Epithelial cell of proximal tubule (primary cell): ENCODE data around the gene ASXL2. TPM values are rescaled to one million over a fixed set of nuclear protein-coding genes. Genes with fewer than 3 reads are reported as not detected.

Experiments
- DNase-seq: peaks from one replicate; pipeline ENCODE4 v3.0.0-alpha.2; 2011; ENCODE audit warnings: low read depth
- H3K4me3 ChIP-seq: 2 replicates; pipeline ENCODE4 v1.5.1; 2011; ENCODE audit warnings: low read depth, mild to moderate bottlenecking, low read length
- CTCF ChIP-seq: conservative IDR thresholded peaks from 2 replicates; pipeline ENCODE4 v1.5.1; 2012; ENCODE audit warnings: low read depth, mild to moderate bottlenecking, low read length
- total RNA-seq: library from RNA; depleted of rRNA; stranded (reverse); fragments of >200 nt; gene quantifications from 2 replicates; pipeline ENCODE4 v1.2.3, GENCODE V29; 2015

Gene ASXL2
- total RNA-seq, 1 donor from 2014 or later, result 10.1 TPM

- no peak for DNase-seq
- no peak for TF ChIP-seq CTCF
- no peak overlapping the region for H3K4me3 ChIP-seq
Observed at GRCh38 chr2:25699216-25699615, 179.1 kb downstream of the ASXL2 start.

DNA sequence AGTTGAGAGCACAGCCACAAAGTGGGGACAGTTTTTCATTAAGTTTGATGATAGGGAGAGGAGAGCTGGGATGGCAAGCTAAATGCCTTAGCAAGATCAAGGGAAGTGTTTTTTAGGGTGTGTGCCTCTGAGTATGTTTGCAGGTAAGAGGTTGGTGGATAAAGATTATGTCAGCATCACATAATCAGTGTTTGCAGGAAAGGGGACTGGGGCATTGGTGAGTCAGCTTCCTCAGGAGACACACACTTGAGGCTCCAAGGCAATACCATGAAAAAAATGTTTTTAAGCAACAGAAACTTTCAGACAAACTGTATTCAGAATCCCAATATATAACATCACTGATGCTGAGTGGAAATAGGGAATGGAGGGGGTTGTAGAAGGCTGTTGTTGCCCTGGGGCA lies 179.5 kb downstream of the ASXL2 start:
- no peak overlapping the region for H3K4me3 ChIP-seq
- TF ChIP-seq CTCF, result no peak
- DNase-seq, result no peak

GRCh38 chr2:25697559-25698341 lies 180.5 kb downstream of the ASXL2 start:
- TF ChIP-seq CTCF, result no peak
- no peak overlapping the region for H3K4me3 ChIP-seq
- no peak for DNase-seq

DNA sequence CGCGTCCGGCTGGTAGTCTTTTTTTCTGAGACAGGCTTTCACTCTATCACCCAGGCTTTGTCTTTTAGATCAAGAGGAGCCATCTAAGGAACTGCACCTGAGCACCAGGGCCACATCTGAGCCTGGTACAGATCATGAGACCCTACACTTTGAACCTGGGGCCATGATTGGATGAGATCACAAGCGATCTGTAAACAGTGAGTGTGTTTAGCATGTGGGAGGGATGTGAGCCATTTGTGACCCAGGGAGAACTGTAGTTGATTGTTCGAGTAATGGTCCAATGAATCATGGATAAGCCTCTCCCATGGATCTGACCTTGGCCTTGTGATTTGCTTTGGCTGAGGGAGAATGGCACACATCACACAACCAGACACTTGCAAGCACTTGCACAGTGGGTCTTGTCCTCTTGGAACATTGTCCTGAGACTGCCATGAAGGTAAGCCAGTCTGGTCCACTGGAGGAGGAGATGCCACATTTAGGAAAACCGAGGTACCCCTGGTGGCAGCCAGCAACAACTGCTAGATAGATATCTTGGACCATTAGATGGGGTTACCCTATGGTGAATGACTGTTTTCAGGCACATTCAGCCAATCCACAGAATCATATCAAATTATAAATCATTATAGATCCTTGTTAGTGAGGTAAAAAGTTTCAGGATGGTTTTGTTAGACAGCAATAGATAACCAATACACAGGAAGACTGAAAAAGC lies 185.4 kb downstream of the ASXL2 start:
- TF ChIP-seq CTCF, result no peak
- no peak for DNase-seq
- H3K4me3 ChIP-seq, result no peak overlapping the region

GRCh38 chr2:25692143-25692542 lies 186.1 kb downstream of the ASXL2 start:
- TF ChIP-seq CTCF, result no peak
- H3K4me3 ChIP-seq, result no peak overlapping the region
- no peak for DNase-seq

DNA sequence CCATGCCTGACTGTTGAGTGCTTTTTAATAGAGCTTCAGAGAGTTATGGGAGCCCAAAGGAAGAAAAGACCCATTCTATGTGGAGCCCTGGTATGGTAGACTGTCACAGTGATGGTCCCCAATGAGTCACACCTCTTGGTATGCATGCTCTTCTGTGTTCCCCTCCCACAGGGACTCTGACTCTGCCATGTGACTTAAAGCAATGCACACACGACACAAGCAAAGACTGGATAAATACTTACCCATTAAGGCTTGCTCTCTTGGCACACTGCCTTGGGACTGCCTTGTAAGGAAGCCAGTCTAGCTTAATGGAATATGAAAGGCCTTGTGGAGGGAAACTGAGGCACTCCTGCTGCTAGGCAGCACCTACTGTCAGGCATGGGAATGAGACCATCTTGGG lies 188.2 kb downstream of the ASXL2 start:
- H3K4me3 ChIP-seq, result no peak overlapping the region
- DNase-seq, result no peak
- no peak for TF ChIP-seq CTCF
